Activated CD4-positive, alpha-beta T cell treated with anti-CD3 and anti-CD28 coated beads, Interleukin-2, amount 10 ng/mL, durations not matched to agents 24 days and 14 days (primary cell): ENCODE results near the gene TOMM6. TPM values are rescaled to one million over a fixed set of nuclear protein-coding genes. Genes with fewer than 3 reads are reported as not detected.

ENCODE experiments used
- DNase-seq: peaks from one replicate; pipeline ENCODE4 v3.0.0; 2022
- H3K27ac Mint-ChIP-seq: one replicate; pipeline ENCODE4 v1.8.0; 2022; ENCODE audit warnings: mild to moderate bottlenecking, mixed read lengths
- H3K27me3 Mint-ChIP-seq: one replicate; pipeline ENCODE4 v1.8.0; 2022; ENCODE audit warnings: mixed read lengths
- H3K36me3 Mint-ChIP-seq: one replicate; pipeline ENCODE4 v1.8.0; 2022; ENCODE audit warnings: low read depth, mild to moderate bottlenecking, mixed read lengths
- H3K4me1 Mint-ChIP-seq: one replicate; pipeline ENCODE4 v1.8.0; 2021; ENCODE audit warnings: mixed read lengths
- H3K4me3 Mint-ChIP-seq: one replicate; pipeline ENCODE4 v1.8.0; 2022; ENCODE audit warnings: mild to moderate bottlenecking, moderate library complexity, mixed read lengths
- H3K9me3 Mint-ChIP-seq: one replicate; pipeline ENCODE4 v1.8.0; 2021; ENCODE audit warnings: mixed read lengths
- intact Hi-C: fragments of 100-400 bp; cut with micrococcal nuclease; formaldehyde crosslinking; loops from one replicate; pipeline ENCODE4 v1.15.1; 2023
- total RNA-seq: library from RNA; stranded (reverse); gene quantifications from 2 replicates; pipeline ENCODE4 v1.2.3, GENCODE V29; 2022

Gene TOMM6
- total RNA-seq, 1 donor from 2014 or later = 367 TPM

DNA sequence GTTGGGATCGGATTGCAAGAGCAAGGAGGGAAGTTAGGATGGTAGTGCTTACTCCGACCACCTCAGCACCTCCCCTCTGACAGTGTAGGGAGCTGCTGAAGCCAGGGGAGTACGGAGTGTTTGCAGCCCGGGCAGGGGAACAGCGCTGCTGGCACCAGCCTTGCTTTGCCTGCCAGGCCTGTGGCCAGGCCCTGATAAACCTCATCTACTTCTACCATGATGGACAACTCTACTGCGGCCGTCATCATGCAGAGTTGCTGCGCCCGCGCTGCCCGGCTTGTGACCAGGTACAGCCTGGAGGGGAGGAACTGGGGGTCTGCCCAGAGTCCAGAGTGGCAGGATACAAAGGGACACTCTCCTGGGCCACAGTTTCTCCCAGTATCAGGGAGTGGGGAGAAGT, 2.2 kb upstream of the TOMM6 start:
- intact Hi-C loops = loop anchor here (5.0 kb wide), 3 partner anchors 152 to 713 kb away; partner anchors contain the start of genes MRPS10, NFYA and OARD1
- H3K9me3 Mint-ChIP-seq = no peaks in the 10 kb centered on the region
- H3K36me3 Mint-ChIP-seq = peaks cover 18% of the 10 kb centered on the region
- H3K4me3 Mint-ChIP-seq = peak overlapping the region; percentile 59
- peaks cover 19% of the 10 kb centered on the region for H3K27me3 Mint-ChIP-seq
- peaks cover 19% of the 10 kb centered on the region for H3K4me1 Mint-ChIP-seq
- H3K27ac Mint-ChIP-seq = no peak overlapping the region
- DNase-seq = no peak

DNA sequence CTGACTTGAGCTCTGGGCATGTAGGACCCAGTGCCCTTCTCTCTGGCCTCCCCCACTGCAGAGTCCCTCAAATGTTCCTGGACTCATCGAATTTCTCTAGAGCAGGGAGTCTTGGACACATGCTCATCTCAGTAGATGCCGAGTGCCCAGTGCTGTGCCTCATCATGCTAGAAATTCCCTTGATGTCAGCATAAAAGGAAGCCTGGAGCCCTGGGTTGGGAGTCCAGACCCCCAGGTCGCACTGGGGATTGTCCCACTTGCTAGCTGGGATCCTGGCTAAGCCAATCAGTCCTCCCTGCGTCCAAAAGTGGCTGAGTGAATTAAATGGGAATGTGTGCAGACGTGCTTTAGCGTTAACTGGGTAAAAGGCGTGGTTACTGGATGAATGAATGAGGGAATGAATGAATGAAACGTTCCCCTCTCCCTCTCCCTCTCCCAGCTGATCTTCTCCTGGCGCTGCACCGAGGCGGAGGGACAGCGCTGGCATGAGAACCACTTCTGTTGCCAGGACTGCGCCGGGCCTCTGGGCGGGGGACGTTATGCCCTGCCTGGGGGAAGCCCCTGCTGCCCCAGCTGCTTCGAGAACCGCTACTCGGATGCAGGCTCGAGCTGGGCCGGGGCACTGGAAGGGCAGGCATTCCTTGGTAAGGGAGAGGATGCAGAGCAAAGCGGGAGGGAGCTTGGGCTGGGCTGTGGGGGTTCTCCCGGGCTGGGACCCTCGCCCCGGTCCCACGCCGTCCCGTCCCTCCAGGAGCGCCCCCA, 1.6 kb upstream of the TOMM6 start:
- DNase-seq = no peak
- peaks cover 17% of the 10 kb centered on the region for H3K4me1 Mint-ChIP-seq
- no peak overlapping the region for H3K27ac Mint-ChIP-seq
- peaks cover 21% of the 10 kb centered on the region for H3K36me3 Mint-ChIP-seq
- intact Hi-C loops = loop anchor here (5.0 kb wide), 3 partner anchors 151 to 714 kb away; partner anchors contain the start of genes MRPS10, NFYA and OARD1
- H3K9me3 Mint-ChIP-seq = no peaks in the 10 kb centered on the region
- H3K27me3 Mint-ChIP-seq = peaks cover 19% of the 10 kb centered on the region
- peak overlapping the region; percentile 95 for H3K4me3 Mint-ChIP-seq

DNA sequence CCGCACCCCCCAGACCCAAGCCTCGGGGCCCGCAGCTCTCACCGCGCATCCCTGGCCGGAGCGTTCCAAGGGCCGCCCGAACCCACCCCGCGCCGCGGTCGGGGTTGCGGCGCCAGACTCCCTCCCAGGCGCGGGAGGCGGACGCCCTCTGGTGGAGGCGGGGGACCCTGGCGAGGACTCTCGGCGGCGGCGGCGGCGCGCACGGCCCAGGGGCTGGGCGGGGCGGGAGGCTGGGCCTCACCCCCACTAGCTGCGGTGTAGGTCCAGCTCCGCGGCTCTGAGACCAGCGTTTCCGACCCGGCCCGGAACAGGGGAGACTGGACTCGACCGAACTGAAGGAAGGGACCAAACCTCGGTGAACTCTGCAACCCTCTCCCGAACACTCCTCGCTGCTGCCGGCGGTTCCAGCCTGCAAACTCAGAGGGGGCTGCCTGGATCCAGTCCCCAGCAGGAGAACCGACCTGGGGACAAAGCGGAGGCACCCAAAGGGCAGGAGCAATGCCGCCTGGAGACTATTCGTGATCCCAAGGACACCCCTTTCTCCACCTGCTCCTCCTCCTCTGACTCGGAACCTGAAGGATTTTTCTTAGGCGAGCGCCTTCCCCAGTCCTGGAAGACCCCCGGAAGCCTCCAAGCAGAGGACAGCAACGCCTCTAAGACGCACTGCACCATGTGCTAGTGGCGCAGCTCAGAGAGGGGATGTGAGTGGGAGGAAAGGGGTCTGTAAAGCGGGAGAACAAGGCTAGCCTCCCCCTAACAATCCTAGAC, 859 bp upstream of the TOMM6 start:
- intact Hi-C loops = loop anchor here (1.0 to 5.0 kb wide), 10 partner anchors 7 to 1093 kb away; partner anchors contain the start of genes BYSL, FRS3, MED20 and MRPS10
- no peaks in the 10 kb centered on the region for H3K9me3 Mint-ChIP-seq
- H3K27me3 Mint-ChIP-seq = peaks cover 14% of the 10 kb centered on the region
- H3K4me3 Mint-ChIP-seq = peak overlapping the region; percentile 95
- H3K4me1 Mint-ChIP-seq = peaks cover 12% of the 10 kb centered on the region
- H3K36me3 Mint-ChIP-seq = peaks cover 25% of the 10 kb centered on the region
- DNase-seq = peak; percentile 98
- H3K27ac Mint-ChIP-seq = peak overlapping the region; percentile 98

DNA sequence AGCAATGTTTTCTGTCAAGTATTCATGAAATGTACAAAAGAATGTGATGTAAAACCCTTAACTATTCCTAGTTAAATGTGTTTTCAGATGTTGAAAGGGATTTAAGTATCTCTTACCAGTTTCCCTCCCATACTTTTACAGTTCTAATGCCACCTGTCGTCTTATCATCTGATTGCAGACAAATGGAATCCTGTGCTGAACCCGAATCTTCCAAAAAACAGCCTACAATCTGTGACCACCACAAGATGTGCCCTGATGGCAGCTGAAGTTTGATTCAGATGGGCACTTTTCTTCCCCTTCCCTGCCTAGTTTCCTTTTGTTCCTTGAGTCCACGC, 1.9 kb downstream of the TOMM6 start:
- Mint-ChIP-seq H3K9me3 (no peaks in the 10 kb centered on the region), H3K4me3 (peak overlapping the region; percentile 95), H3K27me3 (peaks cover 6% of the 10 kb centered on the region), H3K4me1 (peaks cover 11% of the 10 kb centered on the region), H3K27ac (peak overlapping the region; percentile 56), H3K36me3 (peaks cover 36% of the 10 kb centered on the region)
- intact Hi-C loops = loop anchor here (5.0 kb wide), 3 partner anchors 148 to 717 kb away; partner anchors contain the start of genes MRPS10, NFYA and OARD1
- no peak for DNase-seq

DNA sequence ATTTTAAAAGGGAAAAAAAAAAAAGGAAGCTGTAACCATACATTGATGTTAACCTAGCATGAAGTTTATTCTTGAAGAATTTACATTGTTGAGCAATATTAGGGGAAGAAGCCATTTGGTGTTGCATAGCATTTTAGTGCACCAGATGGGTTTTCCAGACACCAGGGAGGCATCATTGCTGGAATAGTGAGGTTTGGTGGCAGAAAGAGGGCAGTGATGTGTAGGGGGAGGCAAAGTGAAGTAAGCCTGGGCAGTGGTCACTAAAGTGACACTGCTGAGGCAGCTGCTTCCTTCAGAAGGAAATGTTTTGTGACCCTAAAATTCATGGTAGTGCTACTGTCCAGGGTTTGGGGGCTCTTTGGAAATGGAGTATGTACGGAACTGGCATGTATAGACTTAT, 2.6 kb downstream of the TOMM6 start:
- intact Hi-C loops = no loop called here
- peaks cover 8% of the 10 kb centered on the region for H3K4me1 Mint-ChIP-seq
- no peak overlapping the region for H3K27ac Mint-ChIP-seq
- H3K9me3 Mint-ChIP-seq = no peaks in the 10 kb centered on the region
- H3K27me3 Mint-ChIP-seq = peaks cover under 1% of the 10 kb centered on the region
- no peak for DNase-seq
- H3K4me3 Mint-ChIP-seq = no peak overlapping the region
- peaks cover 36% of the 10 kb centered on the region for H3K36me3 Mint-ChIP-seq

DNA sequence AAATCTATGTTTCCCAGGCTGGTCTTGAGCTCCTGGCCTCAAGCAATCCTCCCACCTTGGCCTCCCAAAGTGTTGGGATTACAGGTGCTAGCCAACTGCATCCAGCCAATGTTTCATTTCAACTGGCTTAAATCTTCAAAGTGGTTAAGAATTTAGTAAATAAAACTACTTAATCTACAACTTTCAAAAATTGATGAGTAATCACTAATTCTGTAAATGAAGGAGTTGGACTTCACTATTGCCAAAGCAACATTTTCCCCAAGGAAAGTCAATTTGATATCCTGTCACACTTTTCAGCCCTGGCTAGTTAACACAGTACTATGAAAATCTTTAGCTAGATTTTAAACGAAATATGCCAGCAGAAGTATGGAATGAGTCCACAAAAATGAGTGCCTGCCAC, 3.8 kb downstream of the TOMM6 start:
- no peak for DNase-seq
- peaks cover 6% of the 10 kb centered on the region for H3K4me1 Mint-ChIP-seq
- intact Hi-C loops = no loop called here
- peaks cover 36% of the 10 kb centered on the region for H3K36me3 Mint-ChIP-seq
- no peak overlapping the region for H3K4me3 Mint-ChIP-seq
- no peaks in the 10 kb centered on the region for H3K27me3 Mint-ChIP-seq
- H3K9me3 Mint-ChIP-seq = no peaks in the 10 kb centered on the region
- no peak overlapping the region for H3K27ac Mint-ChIP-seq

DNA sequence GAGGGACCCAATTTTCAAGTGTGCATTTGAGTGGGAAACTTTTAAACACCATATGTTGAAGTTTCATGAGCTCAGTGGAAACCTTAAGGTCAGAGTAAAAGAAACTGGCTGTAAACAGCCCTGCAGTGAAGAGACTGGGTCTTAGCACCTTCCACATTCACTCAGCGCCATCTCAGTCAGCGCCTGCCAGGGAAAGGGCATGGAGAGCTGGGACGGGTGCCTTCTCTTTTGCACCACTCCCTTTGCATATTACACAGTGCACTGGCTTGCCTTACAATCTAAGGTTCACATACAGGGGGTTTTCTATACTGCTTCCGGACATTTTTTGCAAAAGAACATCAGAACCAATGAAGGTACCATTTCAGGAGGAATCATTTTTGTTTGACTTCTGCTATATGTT, 4.5 kb downstream of the TOMM6 start:
- H3K27me3 Mint-ChIP-seq = no peaks in the 10 kb centered on the region
- peaks cover 8% of the 10 kb centered on the region for H3K4me1 Mint-ChIP-seq
- DNase-seq = no peak
- H3K27ac Mint-ChIP-seq = no peak overlapping the region
- no peak overlapping the region for H3K4me3 Mint-ChIP-seq
- no peaks in the 10 kb centered on the region for H3K9me3 Mint-ChIP-seq
- intact Hi-C loops = no loop called here
- H3K36me3 Mint-ChIP-seq = peaks cover 39% of the 10 kb centered on the region

DNA sequence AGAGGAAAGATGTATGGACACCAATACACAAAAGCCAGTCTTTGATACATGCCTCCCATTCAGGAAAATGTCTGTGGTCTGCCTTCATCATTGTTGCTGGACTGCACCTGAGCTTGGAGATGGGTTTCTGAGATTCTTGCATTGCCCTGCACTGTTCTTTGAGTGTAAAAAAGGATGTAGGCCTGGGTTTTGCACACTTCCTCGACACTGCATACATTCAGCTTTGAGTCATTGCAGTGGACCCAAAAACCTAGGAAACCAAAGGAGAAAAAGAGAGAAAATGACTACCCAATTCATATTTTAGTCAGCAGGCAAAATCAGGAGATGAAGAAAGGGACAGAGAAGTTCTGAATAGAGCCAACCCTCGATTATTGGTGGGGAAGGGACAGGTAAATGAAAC, 9.0 kb downstream of the TOMM6 start:
- no peaks in the 10 kb centered on the region for H3K9me3 Mint-ChIP-seq
- H3K36me3 Mint-ChIP-seq = peaks cover 15% of the 10 kb centered on the region
- H3K4me3 Mint-ChIP-seq = no peak overlapping the region
- peaks cover 2% of the 10 kb centered on the region for H3K4me1 Mint-ChIP-seq
- H3K27ac Mint-ChIP-seq = no peak overlapping the region
- H3K27me3 Mint-ChIP-seq = no peaks in the 10 kb centered on the region
- DNase-seq = no peak
- intact Hi-C loops = no loop called here

DNA sequence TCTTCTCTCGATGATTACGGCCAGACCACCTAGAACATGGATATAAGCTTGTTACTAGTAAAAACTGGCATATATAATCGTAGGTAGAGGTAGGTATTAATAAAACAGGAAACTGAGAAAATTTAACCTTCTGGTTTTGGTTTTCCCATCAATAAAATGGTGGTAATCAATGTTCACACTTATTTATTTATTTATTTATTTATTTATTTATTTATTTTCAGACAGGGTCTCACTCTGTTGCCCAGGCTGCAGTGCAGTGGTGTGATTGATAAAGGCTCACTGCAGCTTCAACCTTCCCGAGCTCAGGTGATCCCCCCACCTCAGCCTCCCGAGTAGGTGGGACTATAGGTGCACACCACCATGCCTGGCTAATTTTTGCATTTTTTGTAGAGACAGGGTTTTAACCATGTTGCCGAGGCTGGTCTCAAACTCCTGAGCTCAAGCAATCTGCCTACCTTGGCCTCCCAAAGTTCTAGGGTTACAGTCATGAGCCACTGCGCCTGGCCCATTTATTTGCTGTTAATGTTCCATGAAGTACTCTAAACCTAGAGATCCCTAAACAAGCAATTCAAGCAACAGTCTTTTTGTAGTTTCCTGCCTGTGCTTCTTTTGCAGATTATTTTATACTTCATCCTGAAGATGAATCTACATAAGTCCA, 11.5 kb downstream of the TOMM6 start:
- intact Hi-C loops = no loop called here
- no peaks in the 10 kb centered on the region for H3K9me3 Mint-ChIP-seq
- H3K4me3 Mint-ChIP-seq = no peak overlapping the region
- peaks cover 3% of the 10 kb centered on the region for H3K36me3 Mint-ChIP-seq
- H3K4me1 Mint-ChIP-seq = peaks cover 4% of the 10 kb centered on the region
- DNase-seq = no peak
- no peaks in the 10 kb centered on the region for H3K27me3 Mint-ChIP-seq
- H3K27ac Mint-ChIP-seq = no peak overlapping the region

DNA sequence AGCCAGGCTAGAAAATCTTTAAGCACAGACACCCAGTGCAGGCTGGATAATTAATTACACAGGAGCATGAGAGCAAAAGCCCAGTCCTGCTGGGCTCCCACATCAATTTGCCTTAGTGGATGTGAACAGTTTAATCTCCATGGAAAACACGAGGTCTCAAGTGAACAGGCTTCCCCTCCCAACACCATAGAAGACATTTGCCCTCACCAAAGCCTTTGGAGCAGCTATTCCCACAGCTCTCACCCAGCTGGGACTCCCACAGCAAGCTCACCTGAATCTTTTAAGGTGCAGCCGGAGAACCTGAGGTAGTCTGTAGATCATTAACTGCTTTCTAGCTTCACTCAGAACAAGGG, 12.0 kb downstream of the TOMM6 start:
- Mint-ChIP-seq H3K27ac (no peak overlapping the region), H3K4me1 (peaks cover 4% of the 10 kb centered on the region), H3K36me3 (peaks cover 3% of the 10 kb centered on the region), H3K9me3 (no peaks in the 10 kb centered on the region), H3K4me3 (no peak overlapping the region), H3K27me3 (no peaks in the 10 kb centered on the region)
- DNase-seq = no peak
- intact Hi-C loops = no loop called here

DNA sequence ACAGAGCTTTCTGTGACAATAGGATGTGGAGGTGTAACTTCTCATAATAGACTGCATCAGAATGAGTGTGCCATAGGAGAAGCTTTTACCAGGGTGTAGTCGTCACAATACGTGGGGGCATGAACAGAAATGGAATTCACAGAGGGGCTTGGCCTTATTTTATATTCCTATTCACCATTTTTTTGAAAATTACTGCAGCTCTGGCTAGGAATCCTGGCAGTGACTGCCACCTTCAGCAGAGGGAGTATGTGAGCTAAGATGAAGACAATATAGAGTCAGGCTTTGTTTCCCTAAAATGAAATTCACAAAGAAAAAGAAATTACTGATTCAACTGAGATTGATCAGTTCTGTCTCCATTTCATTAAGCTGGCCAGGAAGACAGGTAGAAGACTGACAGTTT, 13.9 kb downstream of the TOMM6 start:
- no peak overlapping the region for H3K4me3 Mint-ChIP-seq
- intact Hi-C loops = loop anchor here (10.0 kb wide), 1 partner anchor 73 kb away; no protein-coding TSS in a partner anchor
- no peaks in the 10 kb centered on the region for H3K27me3 Mint-ChIP-seq
- H3K4me1 Mint-ChIP-seq = peaks cover 4% of the 10 kb centered on the region
- peaks cover 2% of the 10 kb centered on the region for H3K36me3 Mint-ChIP-seq
- DNase-seq = no peak
- no peaks in the 10 kb centered on the region for H3K9me3 Mint-ChIP-seq
- H3K27ac Mint-ChIP-seq = no peak overlapping the region

DNA sequence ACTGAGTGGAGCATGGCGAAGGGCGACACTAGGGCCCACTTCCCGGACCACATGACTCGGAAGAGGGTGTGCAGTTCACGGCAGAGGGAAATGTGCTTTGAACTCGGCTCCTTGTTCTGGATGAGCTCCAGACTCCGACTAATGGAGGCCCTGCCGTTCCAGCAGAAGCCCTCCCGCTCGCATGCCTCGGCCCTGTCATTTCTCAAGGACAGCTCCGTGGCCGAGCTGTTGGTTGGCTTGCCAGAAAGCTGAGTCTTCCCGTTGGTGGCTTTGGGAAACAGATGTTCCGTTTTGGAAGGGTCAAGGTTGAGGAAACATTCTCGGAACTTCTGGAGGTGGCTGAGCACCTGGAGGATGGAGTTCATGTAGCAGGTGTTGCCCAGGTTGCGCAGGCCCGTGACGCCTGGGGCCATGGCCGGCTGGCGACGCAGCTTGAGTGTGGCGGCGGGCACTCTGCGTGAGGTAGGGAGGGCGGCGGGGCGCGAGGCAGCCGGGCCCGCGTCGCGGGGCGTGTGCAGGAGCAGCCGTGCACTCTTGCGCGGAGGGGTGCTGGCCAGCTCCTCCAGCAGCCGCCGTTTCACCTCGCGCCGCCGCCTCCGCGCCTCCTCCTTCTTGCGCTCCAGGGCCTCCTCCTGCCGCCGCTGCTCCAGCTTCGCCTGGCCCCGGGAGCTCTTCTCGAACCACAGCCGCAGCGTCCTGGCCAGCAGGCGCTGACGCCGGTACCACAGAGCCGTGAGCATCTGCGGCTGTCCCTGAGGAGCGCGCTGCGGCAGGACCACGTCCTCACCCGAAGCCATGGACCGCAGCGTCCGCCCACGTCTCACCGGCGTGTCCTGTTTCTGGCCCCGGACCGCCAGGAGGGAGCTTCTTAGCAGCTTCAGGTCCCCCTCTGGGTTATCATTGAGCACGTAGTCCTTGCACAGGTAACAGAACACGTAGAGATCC, 18.6 kb downstream of the TOMM6 start:
- no peaks in the 10 kb centered on the region for H3K9me3 Mint-ChIP-seq
- intact Hi-C loops = loop anchor here (10.0 kb wide), 1 partner anchor 69 kb away; no protein-coding TSS in a partner anchor
- no peak overlapping the region for H3K4me3 Mint-ChIP-seq
- no peak for DNase-seq
- H3K27me3 Mint-ChIP-seq = no peaks in the 10 kb centered on the region
- peaks cover 1% of the 10 kb centered on the region for H3K4me1 Mint-ChIP-seq
- H3K36me3 Mint-ChIP-seq = no peaks in the 10 kb centered on the region
- no peak overlapping the region for H3K27ac Mint-ChIP-seq

DNA sequence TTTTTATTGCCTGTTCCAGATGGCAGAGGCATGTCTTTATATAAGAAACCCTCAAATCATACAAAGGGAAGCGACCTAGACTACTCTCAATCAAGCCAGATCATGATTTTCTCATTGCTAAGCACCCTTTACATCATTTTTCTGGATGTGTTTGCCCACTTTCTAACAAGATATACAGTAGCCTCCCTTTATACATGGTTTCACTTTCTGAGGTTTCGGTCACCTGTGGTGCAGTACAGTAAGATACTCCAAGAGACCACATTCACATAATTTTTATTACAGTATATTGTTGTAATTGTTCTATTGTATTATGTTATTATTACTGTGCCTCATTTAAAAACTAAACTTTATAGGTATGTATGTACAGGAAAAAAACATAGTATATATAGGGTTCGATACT, 23.6 kb downstream of the TOMM6 start:
- Mint-ChIP-seq H3K9me3 (no peaks in the 10 kb centered on the region), H3K36me3 (no peaks in the 10 kb centered on the region), H3K27me3 (no peaks in the 10 kb centered on the region), H3K4me3 (no peak overlapping the region), H3K27ac (no peak overlapping the region), H3K4me1 (no peaks in the 10 kb centered on the region)
- no peak for DNase-seq
- intact Hi-C loops = no loop called here
